Thyroid gland (tissue), 4 donors: ENCODE data around the gene RHOG.

ENCODE experiments used
- CTCF ChIP-seq, 6 experiments: fragments of 200-600 bp in 3 of 6; fragments of 450-650 bp in 3 of 6; sonication (generic) in 3 of 6; IDR thresholded peaks; one replicate each; pipeline ENCODE4 v1.5.1; 2016 to 2019; ENCODE audit warnings: antibody characterized with exemption in 6 of 6, mild to moderate bottlenecking in 2 of 6, inconsistent platforms in 1 of 6, moderate library complexity in 1 of 6
- POLR2A ChIP-seq, 2 donors: fragments of 450-650 bp; IDR thresholded peaks; one replicate each; pipeline ENCODE4 v1.6.1; 2017; ENCODE audit warnings: antibody characterized with exemption in 2 of 2, mild to moderate bottlenecking in 2 of 2, moderate library complexity in 1 of 2

DNA sequence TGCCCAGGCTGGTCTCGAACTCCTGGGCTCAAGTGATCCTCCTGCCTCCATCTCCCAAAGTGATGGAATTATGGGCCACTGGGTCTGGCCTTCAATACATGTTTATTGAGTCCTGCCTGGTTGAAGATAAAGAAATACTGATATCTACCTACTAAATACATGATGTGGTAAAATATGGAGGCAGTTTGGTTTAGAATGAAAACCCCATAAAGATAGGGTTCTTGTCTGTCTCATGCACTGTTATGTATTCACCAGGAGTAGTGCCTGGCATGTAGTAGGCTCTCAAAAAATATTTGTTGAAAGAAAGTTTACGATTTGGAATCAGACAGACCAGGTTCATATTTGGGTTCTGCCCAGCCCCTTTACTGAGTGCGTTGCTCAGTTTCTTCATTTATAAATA, 35.9 kb upstream of the RHOG start:
- TF ChIP-seq POLR2A (IDR thresholded peaks at IDR 0.05) (no peak), CTCF (IDR thresholded peaks at IDR 0.05) (no peak)
